Measurements from ENCODE around the gene KLK7.

DNA sequence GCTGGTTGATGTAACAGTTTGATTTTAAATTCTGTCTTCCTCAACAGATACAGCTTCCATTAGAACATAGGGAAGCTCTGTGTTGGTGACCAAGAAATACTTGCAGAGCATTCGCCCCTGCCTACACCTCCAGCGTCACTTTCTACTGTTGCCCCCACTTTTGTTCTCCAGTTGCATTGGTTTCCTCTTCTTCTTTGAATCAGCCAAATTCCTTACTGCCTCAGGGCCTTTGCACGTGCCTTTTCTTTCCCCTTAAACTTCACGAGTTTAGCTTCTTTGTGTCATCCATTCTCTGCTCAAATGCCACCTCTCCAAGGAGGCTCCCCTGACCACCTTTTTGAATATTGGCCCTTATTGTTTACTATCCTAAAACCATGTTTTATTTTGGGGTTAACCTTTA, 36.6 kb downstream of the KLK7 start:
- no peak for TF ChIP-seq ZFP30 (CRISPR knock-in tag; IDR thresholded peaks at IDR 0.05)
- no peak for TF ChIP-seq ZFP3 (CRISPR knock-in tag; IDR thresholded peaks at IDR 0.05)
- no peak for TF ChIP-seq TCF4 (CRISPR knock-in tag; IDR thresholded peaks at IDR 0.05; ENCODE audit: borderline replicate concordance)
